Smooth muscle cell (in vitro differentiated cells): ENCODE measurements around the gene CDKN1A. TPM values are rescaled to one million over a fixed set of nuclear protein-coding genes. Genes with fewer than 3 reads are reported as not detected.

Experiments used
- DNase-seq: peaks from one replicate; lab custom pipeline; 2025; ENCODE audit not compliant: unreplicated experiment; lab: John Stamatoyannopoulos, UW
- H2AFZ ChIP-seq: fragments of 200-600 bp; sonication (generic); 2 replicates; pipeline ENCODE4 v1.6.0; 2016; ENCODE audit warnings: antibody characterized with exemption, low read depth, mild to moderate bottlenecking
- H3F3A ChIP-seq: fragments of 200-600 bp; sonication (generic); 2 replicates; pipeline ENCODE4 v1.6.0; 2017; ENCODE audit warnings: antibody characterized with exemption, low read depth
- H3K27ac ChIP-seq: fragments of 200-600 bp; sonication (generic); 2 replicates; pipeline ENCODE4 v1.5.1; 2016; ENCODE audit warnings: low read depth, mild to moderate bottlenecking
- H3K27me3 ChIP-seq: fragments of 200-600 bp; sonication (generic); 2 replicates; pipeline ENCODE4 v1.6.1; 2016; ENCODE audit warnings: low read depth, mild to moderate bottlenecking
- H3K36me3 ChIP-seq: fragments of 200-600 bp; sonication (generic); 2 replicates; pipeline ENCODE4 v1.5.1; 2016; ENCODE audit warnings: low read depth
- H3K4me1 ChIP-seq: fragments of 200-600 bp; sonication (generic); 2 replicates; pipeline ENCODE4 v1.5.1; 2016; ENCODE audit warnings: low read depth
- H3K4me2 ChIP-seq: fragments of 200-600 bp; sonication (generic); 2 replicates; pipeline ENCODE4 v1.6.0; 2016; ENCODE audit warnings: mild to moderate bottlenecking
- H3K4me3 ChIP-seq: fragments of 200-600 bp; sonication (generic); 2 replicates; pipeline ENCODE4 v1.5.1; 2016; ENCODE audit warnings: mild to moderate bottlenecking
- H3K79me2 ChIP-seq: fragments of 200-600 bp; sonication (generic); 2 replicates; pipeline ENCODE4 v1.6.0; 2016; ENCODE audit warnings: low read depth, mild to moderate bottlenecking
- H3K9ac ChIP-seq: fragments of 200-600 bp; sonication (generic); 2 replicates; pipeline ENCODE4 v1.6.0; 2016; ENCODE audit warnings: low read depth
- H3K9me3 ChIP-seq: fragments of 200-600 bp; sonication (generic); replicated peaks from 2 replicates; pipeline ENCODE4 v1.5.1; 2016; ENCODE audit warnings: low read depth
- H4K20me1 ChIP-seq: fragments of 200-600 bp; sonication (generic); 2 replicates; pipeline ENCODE4 v1.6.0; 2016; ENCODE audit warnings: low read depth
- WGBS: methylation state at CpG from one replicate; pipeline ENCODE4 v1.1.7; 2016; ENCODE audit warnings: low lambda C conversion rate; 5-methylcytosine and 5-hydroxymethylcytosine counted together
- polyA plus RNA-seq: library from polyadenylated mRNA; unstranded; fragments of >200 nt; fragmentation: Nextera tagmentation; extraction: Ambion mirVana; gene quantifications from 2 replicates; pipeline ENCODE4 v1.2.1, GENCODE V29; 2016
- small RNA-seq: library from RNA; depleted of rRNA; stranded (forward); fragments of <200 nt; gene quantifications from one replicate; pipeline ENCODE3, GENCODE V24; 2014
- total RNA-seq: library from RNA; depleted of rRNA; stranded (reverse); fragments of >200 nt; gene quantifications from 2 replicates; pipeline ENCODE4 v1.2.3, GENCODE V29; 2014
- TF ChIP-seq, protein P1 (sequence below): fragments of 200-600 bp; sonication (generic); IDR thresholded peaks from 2 replicates; pipeline ENCODE4 v1.5.1; 2017; ENCODE audit warnings: borderline replicate concordance, mild to moderate bottlenecking, antibody characterized with exemption; ENCODE audit not compliant: insufficient read depth, poor library complexity, severe bottlenecking

The CDKN1A gene
- total and polyA plus RNA-seq, 2 experiments from 2014 or later, result 859 to 1,633 TPM

DNA sequence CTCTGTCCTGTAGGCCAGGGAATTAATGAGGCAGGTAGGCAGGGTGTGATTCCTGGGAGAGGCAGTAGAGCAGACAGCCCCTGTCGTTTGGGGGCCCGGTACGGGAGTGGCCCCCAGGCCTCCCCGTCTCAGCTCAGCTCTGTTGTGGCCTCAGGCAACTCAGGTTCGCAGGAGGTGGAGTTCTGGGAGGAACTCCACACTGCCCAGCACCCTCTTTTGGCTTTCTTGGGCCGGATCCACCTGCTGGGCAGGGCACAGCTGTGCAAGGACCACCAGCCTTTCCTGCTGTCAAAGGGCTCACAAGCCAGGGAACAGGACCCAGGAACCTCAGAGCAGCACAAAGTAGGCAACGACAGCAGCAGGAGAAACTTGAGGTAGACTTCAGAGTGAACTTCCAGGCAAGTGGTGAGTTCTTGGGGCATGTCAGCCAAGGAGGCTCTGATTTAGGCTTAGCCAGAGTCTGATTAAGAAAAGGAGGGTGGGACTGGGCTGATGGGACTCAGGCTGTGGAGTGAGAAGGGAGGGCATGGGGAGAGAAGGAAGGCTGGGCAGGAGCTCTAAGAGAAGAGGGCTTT, 56.1 kb downstream of the CDKN1A start:
- Histone ChIP-seq H3K27me3 (no peaks in the 10 kb centered on the region), H3K4me1 (no peaks in the 10 kb centered on the region), H3K4me2 (no peak overlapping the region), H3F3A (no peaks in the 10 kb centered on the region), H3K9ac (no peak overlapping the region), H3K27ac (no peak overlapping the region), H3K79me2 (no peaks in the 10 kb centered on the region), H3K9me3 (no peaks in the 10 kb centered on the region), H3K36me3 (no peaks in the 10 kb centered on the region), H3K4me3 (no peak overlapping the region), H4K20me1 (no peaks in the 10 kb centered on the region), H2AFZ (no peak overlapping the region)
- WGBS, result 84% methylated on average over 7 of the region's 7 CpGs
- TF ChIP-seq, protein P1, sequence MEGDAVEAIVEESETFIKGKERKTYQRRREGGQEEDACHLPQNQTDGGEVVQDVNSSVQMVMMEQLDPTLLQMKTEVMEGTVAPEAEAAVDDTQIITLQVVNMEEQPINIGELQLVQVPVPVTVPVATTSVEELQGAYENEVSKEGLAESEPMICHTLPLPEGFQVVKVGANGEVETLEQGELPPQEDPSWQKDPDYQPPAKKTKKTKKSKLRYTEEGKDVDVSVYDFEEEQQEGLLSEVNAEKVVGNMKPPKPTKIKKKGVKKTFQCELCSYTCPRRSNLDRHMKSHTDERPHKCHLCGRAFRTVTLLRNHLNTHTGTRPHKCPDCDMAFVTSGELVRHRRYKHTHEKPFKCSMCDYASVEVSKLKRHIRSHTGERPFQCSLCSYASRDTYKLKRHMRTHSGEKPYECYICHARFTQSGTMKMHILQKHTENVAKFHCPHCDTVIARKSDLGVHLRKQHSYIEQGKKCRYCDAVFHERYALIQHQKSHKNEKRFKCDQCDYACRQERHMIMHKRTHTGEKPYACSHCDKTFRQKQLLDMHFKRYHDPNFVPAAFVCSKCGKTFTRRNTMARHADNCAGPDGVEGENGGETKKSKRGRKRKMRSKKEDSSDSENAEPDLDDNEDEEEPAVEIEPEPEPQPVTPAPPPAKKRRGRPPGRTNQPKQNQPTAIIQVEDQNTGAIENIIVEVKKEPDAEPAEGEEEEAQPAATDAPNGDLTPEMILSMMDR, result no peak
- no peak for DNase-seq

DNA sequence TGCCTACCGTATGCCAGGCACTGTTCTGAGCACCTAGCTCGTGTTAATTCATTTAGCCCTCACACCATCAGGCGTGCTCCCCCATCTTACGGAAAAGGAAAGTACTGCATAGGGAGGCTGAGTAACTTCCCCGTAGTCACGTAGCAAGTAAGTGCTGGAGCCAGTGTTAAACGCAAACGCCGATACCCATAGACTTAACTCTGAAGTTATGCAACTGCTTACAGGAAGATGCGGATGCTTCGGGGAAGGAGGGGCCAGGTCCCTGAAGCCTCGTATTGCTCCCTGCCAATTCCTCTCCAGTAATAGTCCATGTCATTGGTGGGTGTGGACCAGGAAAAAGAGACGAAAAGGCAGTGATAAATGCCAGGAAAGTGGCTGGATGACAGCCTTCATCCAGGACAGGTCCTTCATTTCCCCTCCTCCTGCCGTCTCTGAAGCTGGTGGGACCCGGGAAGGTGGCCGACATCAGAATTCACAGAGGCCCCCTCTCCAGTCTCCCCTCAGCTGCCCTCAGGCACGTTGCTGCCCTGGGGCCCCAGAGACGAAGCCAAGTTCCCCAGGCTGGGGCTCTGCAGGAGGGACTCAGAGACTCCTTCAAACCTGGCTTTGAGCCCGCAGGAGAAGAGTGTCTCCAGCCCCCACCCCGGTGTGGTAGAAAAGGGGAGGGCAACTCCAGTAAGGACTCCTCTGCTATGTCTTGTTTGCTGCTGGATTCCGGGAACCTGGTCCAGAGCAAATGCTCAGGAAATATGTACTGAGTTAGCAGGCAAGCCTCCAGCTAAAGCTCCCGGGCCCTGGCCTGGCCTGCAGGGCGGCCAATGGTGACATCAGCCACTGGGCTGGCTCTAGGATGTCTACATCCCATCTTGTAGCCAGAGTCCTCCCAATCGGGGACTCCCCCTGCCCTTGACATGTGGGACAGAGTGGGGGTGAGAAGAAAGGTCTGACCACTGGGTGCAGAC, 56.9 kb downstream of the CDKN1A start:
- Histone ChIP-seq H3F3A (no peaks in the 10 kb centered on the region), H3K36me3 (no peaks in the 10 kb centered on the region), H3K4me2 (peak overlapping the region; percentile 2), H3K9ac (no peak overlapping the region), H3K9me3 (no peaks in the 10 kb centered on the region), H3K27me3 (no peaks in the 10 kb centered on the region), H3K27ac (no peak overlapping the region), H2AFZ (peak overlapping the region; percentile 17), H3K79me2 (no peaks in the 10 kb centered on the region), H3K4me1 (no peaks in the 10 kb centered on the region), H3K4me3 (no peak overlapping the region), H4K20me1 (no peaks in the 10 kb centered on the region)
- 57% methylated on average over 24 of the region's 24 CpGs for WGBS
- TF ChIP-seq, protein P1, result no peak
- peak; percentile 10 for DNase-seq

Small RNA genes lying within 50 kb of the gene (small RNA-seq; reads per million reads assigned to genes)
- gene RF00019 (not detected), gene RNU1-88P (not detected)

Other genes starting within 250 kb of the CDKN1A start
- not detected in 2 replicates for gene PXT1, start 235.9 kb upstream of the CDKN1A start, total RNA-seq
- gene PXT1, start 235.9 kb upstream of the CDKN1A start, polyA plus RNA-seq, result not detected in 2 replicates
- gene KCTD20, start 235.7 kb upstream of the CDKN1A start, total RNA-seq, result 54.9 and 61.3 TPM in 2 replicates
- 29.6 and 31.3 TPM in 2 replicates for gene KCTD20, start 235.7 kb upstream of the CDKN1A start, polyA plus RNA-seq
- gene STK38, start 131.2 kb upstream of the CDKN1A start, total RNA-seq, result 34.6 and 38.3 TPM in 2 replicates
- gene STK38, start 131.2 kb upstream of the CDKN1A start, polyA plus RNA-seq, result 30.8 and 34.5 TPM in 2 replicates
- 158 and 178 TPM in 2 replicates for gene SRSF3, start 84.4 kb upstream of the CDKN1A start, total RNA-seq
- gene SRSF3, start 84.4 kb upstream of the CDKN1A start, polyA plus RNA-seq, result 163 and 179 TPM in 2 replicates
- gene RAB44, start 19.1 kb downstream of the CDKN1A start, total RNA-seq, result not detected in 2 replicates
- gene RAB44, start 19.1 kb downstream of the CDKN1A start, polyA plus RNA-seq, result 0.03 and 0.17 TPM in 2 replicates
- gene CPNE5, start 160.7 kb downstream of the CDKN1A start, total RNA-seq, result 0.31 TPM in 1 of 2 replicates, not detected in the other
- gene CPNE5, start 160.7 kb downstream of the CDKN1A start, polyA plus RNA-seq, result 0.43 and 1.0 TPM in 2 replicates
- 49.3 and 57.6 TPM in 2 replicates for gene PPIL1, start 196.1 kb downstream of the CDKN1A start, total RNA-seq
- gene PPIL1, start 196.1 kb downstream of the CDKN1A start, polyA plus RNA-seq, result 34.6 and 45.4 TPM in 2 replicates
- gene C6orf89, start 207.2 kb downstream of the CDKN1A start, total RNA-seq, result 40.7 and 45.7 TPM in 2 replicates
- gene C6orf89, start 207.2 kb downstream of the CDKN1A start, polyA plus RNA-seq, result 43.7 and 44.6 TPM in 2 replicates